GM23248 (cell line): ENCODE measurements around the gene DNAAF3.

Experiments
- EZH2 ChIP-seq: fragments of 200-600 bp; sonication (generic); IDR thresholded peaks from 2 replicates; pipeline ENCODE4 v1.6.1; 2018; ENCODE audit warnings: antibody characterized with exemption, mild to moderate bottlenecking; ENCODE audit not compliant: insufficient read depth, poor library complexity, severe bottlenecking
- EZH2phosphoT487 ChIP-seq: fragments of 200-600 bp; sonication (generic); IDR thresholded peaks from 2 replicates; pipeline ENCODE4 v1.6.1; 2018; ENCODE audit warnings: antibody characterized with exemption, moderate library complexity, mild to moderate bottlenecking, low read depth; ENCODE audit not compliant: insufficient read depth

- TF ChIP-seq EZH2: no peak
- no peak for TF ChIP-seq EZH2phosphoT487
These were observed 6.1 kb downstream of the DNAAF3 start for GRCh38 chr19:55160128-55160985.
